Fibroblast of lung (primary cell): ENCODE results near the gene NEK2.

Experiments
- CTCF ChIP-seq, 2 donors: IDR thresholded peaks in 1 of 2; conservative IDR thresholded peaks in 1 of 2; 1 replicate in 1 of 2; 2 replicates in 1 of 2; pipeline ENCODE4 v1.5.1; 2011 to 2012; ENCODE audit warnings: low read length in 2 of 2, control low read depth in 1 of 2, inconsistent platforms in 1 of 2, low read depth in 1 of 2, mild to moderate bottlenecking in 1 of 2
- EZH2 ChIP-seq: IDR thresholded peaks from 2 replicates; pipeline ENCODE4 v1.5.1; 2012; ENCODE audit warnings: low read length, control low read depth, mild to moderate bottlenecking; ENCODE audit errors: missing control alignments

- TF ChIP-seq EZH2 (no peak), CTCF (conservative IDR thresholded peaks at IDR 0.05 in 1 of 2, IDR thresholded peaks at IDR 0.05 in 1 of 2; ENCODE audit: low read depth in 1 of 2, low read length in 2 of 2) (no peak)
Measured at GRCh38 chr1:211612786-211613107, 62.7 kb downstream of the NEK2 start.
